ENCODE measurements around the gene PDE11A.

DNA sequence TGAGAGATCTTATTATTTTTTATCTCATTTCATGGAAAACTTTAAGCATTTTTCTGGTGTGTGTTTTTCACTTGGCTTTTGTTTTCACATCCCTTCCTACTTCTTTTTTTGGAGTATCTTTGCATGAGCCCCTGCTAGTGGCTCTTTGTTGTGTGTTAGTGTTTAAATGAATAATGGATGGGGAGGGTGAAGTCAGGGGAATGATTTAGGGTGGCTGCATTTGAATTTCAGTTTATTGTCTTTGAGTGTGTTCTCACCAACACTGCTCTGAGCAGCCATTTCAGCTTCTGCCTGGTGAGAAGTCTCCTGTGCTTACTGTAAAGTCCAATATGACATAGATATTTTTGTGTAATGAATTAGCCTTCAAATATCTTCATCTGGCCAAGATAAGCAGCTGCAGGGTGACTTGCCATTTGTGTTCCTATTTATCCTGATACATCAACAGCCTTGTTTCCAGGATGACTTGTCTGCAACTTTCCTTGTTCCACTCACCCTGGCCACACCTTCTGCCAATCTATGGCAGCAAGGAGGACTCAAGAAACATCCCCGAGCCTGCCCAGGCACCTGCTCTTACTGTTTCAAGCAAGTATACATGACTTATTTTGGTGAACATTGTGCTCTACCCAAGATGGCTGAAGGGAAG is 182.6 kb downstream of the PDE11A start:
- TF ChIP-seq ETS1 (IDR thresholded peaks at IDR 0.05): no peak
- TF ChIP-seq, protein P1, sequence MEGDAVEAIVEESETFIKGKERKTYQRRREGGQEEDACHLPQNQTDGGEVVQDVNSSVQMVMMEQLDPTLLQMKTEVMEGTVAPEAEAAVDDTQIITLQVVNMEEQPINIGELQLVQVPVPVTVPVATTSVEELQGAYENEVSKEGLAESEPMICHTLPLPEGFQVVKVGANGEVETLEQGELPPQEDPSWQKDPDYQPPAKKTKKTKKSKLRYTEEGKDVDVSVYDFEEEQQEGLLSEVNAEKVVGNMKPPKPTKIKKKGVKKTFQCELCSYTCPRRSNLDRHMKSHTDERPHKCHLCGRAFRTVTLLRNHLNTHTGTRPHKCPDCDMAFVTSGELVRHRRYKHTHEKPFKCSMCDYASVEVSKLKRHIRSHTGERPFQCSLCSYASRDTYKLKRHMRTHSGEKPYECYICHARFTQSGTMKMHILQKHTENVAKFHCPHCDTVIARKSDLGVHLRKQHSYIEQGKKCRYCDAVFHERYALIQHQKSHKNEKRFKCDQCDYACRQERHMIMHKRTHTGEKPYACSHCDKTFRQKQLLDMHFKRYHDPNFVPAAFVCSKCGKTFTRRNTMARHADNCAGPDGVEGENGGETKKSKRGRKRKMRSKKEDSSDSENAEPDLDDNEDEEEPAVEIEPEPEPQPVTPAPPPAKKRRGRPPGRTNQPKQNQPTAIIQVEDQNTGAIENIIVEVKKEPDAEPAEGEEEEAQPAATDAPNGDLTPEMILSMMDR (conservative IDR thresholded peaks at IDR 0.05; ENCODE audit: low read depth in 2 of 2): no peak
- no peak for TF ChIP-seq REST (IDR thresholded peaks at IDR 0.05; ENCODE audit: unreplicated experiment)
- no peak for TF ChIP-seq POLR2AphosphoS5 (IDR thresholded peaks at IDR 0.05; ENCODE audit: low read depth)
